Liver (tissue), 3 donors: ENCODE measurements around the gene HOXC11.

Experiments used
- CTCF ChIP-seq: fragments of 150-350 bp; IDR thresholded peaks from 2 replicates; pipeline ENCODE4 v1.5.1; 2017; ENCODE audit warnings: improper control_type of control experiment, low read depth, low read length; ENCODE audit not compliant: missing input control
- GABPA ChIP-seq, 2 donors: IDR thresholded peaks in 1 of 2; conservative IDR thresholded peaks in 1 of 2; 2 replicates each; pipeline ENCODE4 v1.6.1; 2016; ENCODE audit warnings: antibody characterized with exemption in 2 of 2, mild to moderate bottlenecking in 1 of 2, moderate library complexity in 1 of 2
- JUND ChIP-seq, 2 donors: IDR thresholded peaks; 2 replicates each; pipeline ENCODE4 v1.6.1; 2016; ENCODE audit warnings: antibody characterized with exemption in 2 of 2
- MAX ChIP-seq: IDR thresholded peaks from 2 replicates; pipeline ENCODE4 v1.6.1; 2016; ENCODE audit warnings: antibody characterized with exemption
- RAD21 ChIP-seq, 2 donors: IDR thresholded peaks; 2 replicates each; pipeline ENCODE4 v1.6.1; 2016; ENCODE audit warnings: antibody characterized with exemption in 2 of 2, mild to moderate bottlenecking in 2 of 2
- REST ChIP-seq: IDR thresholded peaks from 2 replicates; pipeline ENCODE4 v1.6.1; 2016; ENCODE audit warnings: antibody characterized with exemption, mild to moderate bottlenecking
- SP1 ChIP-seq: IDR thresholded peaks from 2 replicates; pipeline ENCODE4 v1.6.1; 2018; ENCODE audit warnings: antibody characterized with exemption, mild to moderate bottlenecking
- TAF1 ChIP-seq: conservative IDR thresholded peaks from 2 replicates; pipeline ENCODE4 v1.6.1; 2016; ENCODE audit warnings: antibody characterized with exemption, mild to moderate bottlenecking
- YY1 ChIP-seq: IDR thresholded peaks from 2 replicates; pipeline ENCODE4 v1.6.1; 2016; ENCODE audit warnings: antibody characterized with exemption, mild to moderate bottlenecking
- ZBTB33 ChIP-seq: IDR thresholded peaks from 2 replicates; pipeline ENCODE4 v1.6.1; 2016; ENCODE audit warnings: antibody characterized with exemption
- donor health status: healthy.
- donor health status: healthy.

GRCh38 chr12:54017027-54017788 lies 44.3 kb downstream of the HOXC11 start:
- TF ChIP-seq RAD21 (IDR thresholded peaks at IDR 0.05) = no peak
- no peak for TF ChIP-seq CTCF
- TF ChIP-seq MAX = no peak
- no peak for TF ChIP-seq JUND (IDR thresholded peaks at IDR 0.05)
- no peak for TF ChIP-seq YY1
- no peak for TF ChIP-seq SP1
- no peak for TF ChIP-seq GABPA (IDR thresholded peaks at IDR 0.05 in 1 of 2, conservative IDR thresholded peaks at IDR 0.05 in 1 of 2)
- TF ChIP-seq REST = no peak
- TF ChIP-seq ZBTB33 = no peak
- no peak for TF ChIP-seq TAF1
